K562 (cell line): Measurements from ENCODE around the gene ORMDL1. TPM values are rescaled to one million over a fixed set of nuclear protein-coding genes. Genes with fewer than 3 reads are reported as not detected.

ENCODE experiments used
- CBX1 ChIP-seq: sonication (generic); IDR thresholded peaks from 2 replicates; pipeline ENCODE4 v1.6.1; 2016; ENCODE audit warnings: antibody characterized with exemption, low read depth, mild to moderate bottlenecking
- CCAR2 ChIP-seq: fragments of 200-400 bp; formaldehyde crosslinking; IDR thresholded peaks from 2 replicates; pipeline ENCODE4 v1.6.1; 2017; ENCODE audit warnings: mild to moderate bottlenecking, low read depth, low read length
- JUN ChIP-seq, 2 experiments: sonication (generic) in 1 of 2; formaldehyde crosslinking in 1 of 2; IDR thresholded peaks; 2 replicates each; pipeline versions ENCODE4 v1.6.1 to v1.8.0; 2012 to 2022; ENCODE audit warnings: borderline replicate concordance in 2 of 2, mild to moderate bottlenecking in 2 of 2, improper control_type of control experiment in 1 of 2, low read depth in 1 of 2, low read length in 1 of 2, missing genetic modification reagents in 1 of 2
- PHF21A ChIP-seq: fragments of 450-650 bp; IDR thresholded peaks from 2 replicates; pipeline ENCODE4 v1.6.1; 2017; ENCODE audit warnings: low read depth, borderline replicate concordance
- PTBP1 ChIP-seq: fragments of 200-400 bp; formaldehyde crosslinking; IDR thresholded peaks from 2 replicates; pipeline ENCODE4 v1.6.1; 2017; ENCODE audit warnings: low read depth, low read length
- RBM17 ChIP-seq: fragments of 200-400 bp; formaldehyde crosslinking; IDR thresholded peaks from 2 replicates; pipeline ENCODE4 v1.6.1; 2017; ENCODE audit warnings: low read depth, mild to moderate bottlenecking, low read length, borderline replicate concordance
- SMARCA4 ChIP-seq: fragments of 450-650 bp; IDR thresholded peaks from 2 replicates; pipeline ENCODE4 v1.6.1; 2016
- YY1 ChIP-seq, 3 experiments: IDR thresholded peaks; 2 replicates each; pipeline ENCODE4 v1.6.1; 2011; ENCODE audit warnings: low read length in 2 of 3, mild to moderate bottlenecking in 2 of 3, moderate library complexity in 2 of 3, borderline replicate concordance in 1 of 3, control low read depth in 1 of 3, low read depth in 1 of 3; ENCODE audit not compliant: insufficient read depth in 3 of 3, insufficient replicate concordance in 2 of 3, control insufficient read depth in 1 of 3, insufficient read length in 1 of 3; ENCODE audit errors: extremely low read depth in 1 of 3
- ZNF146 ChIP-seq: IDR thresholded peaks from one replicate; pipeline ENCODE4 v1.6.1; 2018; ENCODE audit warnings: missing compliant biosample characterization; ENCODE audit not compliant: unreplicated experiment
- ZNF239 ChIP-seq: fragments of 250-450 bp; sonication (Bioruptor Pico); IDR thresholded peaks from 2 replicates; pipeline ENCODE4 v1.4.0; 2020; ENCODE audit warnings: mild to moderate bottlenecking
- polyA plus RNA-seq, 8 experiments: library from polyadenylated mRNA; depleted of rRNA in 4 of 8; stranded (reverse) in 5 of 8; unstranded in 3 of 8; fragments of >200 nt; fragmentation: Nextera tagmentation in 2 of 8; fragmentation: Illumina TruSeq in 1 of 8; extraction: Ambion mirVana in 2 of 8; extraction: Trizol in 1 of 8; gene quantifications; 2 replicates each; pipeline versions ENCODE4 v1.2.1 to v1.2.3, GENCODE V29; 2011 to 2014; ENCODE audit warnings: inconsistent platforms in 1 of 8, missing spikeins in 1 of 8
- total RNA-seq, 7 experiments: library from RNA; depleted of rRNA in 6 of 7; stranded (reverse); fragments of >200 nt in 6 of 7; fragmentation: Illumina TruSeq in 2 of 7; extraction: Trizol in 2 of 7; gene quantifications; 2 replicates each; pipeline versions ENCODE4 v1.2.1 to v1.2.3, GENCODE V29; 2011 to 2021; ENCODE audit warnings: low replicate concordance in 1 of 7
- TF ChIP-seq, protein P1 (sequence below): fragments of 250-450 bp; sonication (Bioruptor Pico); IDR thresholded peaks from 2 replicates; pipeline ENCODE4 v1.5.1; 2021; ENCODE audit warnings: mild to moderate bottlenecking
- TF ChIP-seq, protein P2 (sequence below): sonication (generic); formaldehyde crosslinking; IDR thresholded peaks from 2 replicates; pipeline ENCODE4 v1.8.1; 2023; ENCODE audit warnings: mild to moderate bottlenecking, missing genetic modification reagents
- TF ChIP-seq, protein P3 (sequence below): sonication (generic); formaldehyde crosslinking; IDR thresholded peaks from 2 replicates; pipeline ENCODE4 v1.5.0; 2020; ENCODE audit warnings: missing genetic modification reagents
- TF ChIP-seq, protein P4 (sequence below): fragments of 450-650 bp; IDR thresholded peaks from 2 replicates; pipeline ENCODE4 v1.6.1; 2017; ENCODE audit warnings: antibody characterized with exemption, mild to moderate bottlenecking
- TF ChIP-seq, protein P5 (sequence below): fragments of 450-650 bp; IDR thresholded peaks from 2 replicates; pipeline ENCODE4 v1.7.1; 2018; ENCODE audit warnings: mild to moderate bottlenecking, low read depth; ENCODE audit not compliant: partially characterized antibody

The ORMDL1 gene
- total and polyA plus RNA-seq, 9 of the 15 experiments (the other 6 are each of a cell fraction or from before 2014, with no cell fraction given): 35.1 to 74.2 (median 50.0) TPM

DNA sequence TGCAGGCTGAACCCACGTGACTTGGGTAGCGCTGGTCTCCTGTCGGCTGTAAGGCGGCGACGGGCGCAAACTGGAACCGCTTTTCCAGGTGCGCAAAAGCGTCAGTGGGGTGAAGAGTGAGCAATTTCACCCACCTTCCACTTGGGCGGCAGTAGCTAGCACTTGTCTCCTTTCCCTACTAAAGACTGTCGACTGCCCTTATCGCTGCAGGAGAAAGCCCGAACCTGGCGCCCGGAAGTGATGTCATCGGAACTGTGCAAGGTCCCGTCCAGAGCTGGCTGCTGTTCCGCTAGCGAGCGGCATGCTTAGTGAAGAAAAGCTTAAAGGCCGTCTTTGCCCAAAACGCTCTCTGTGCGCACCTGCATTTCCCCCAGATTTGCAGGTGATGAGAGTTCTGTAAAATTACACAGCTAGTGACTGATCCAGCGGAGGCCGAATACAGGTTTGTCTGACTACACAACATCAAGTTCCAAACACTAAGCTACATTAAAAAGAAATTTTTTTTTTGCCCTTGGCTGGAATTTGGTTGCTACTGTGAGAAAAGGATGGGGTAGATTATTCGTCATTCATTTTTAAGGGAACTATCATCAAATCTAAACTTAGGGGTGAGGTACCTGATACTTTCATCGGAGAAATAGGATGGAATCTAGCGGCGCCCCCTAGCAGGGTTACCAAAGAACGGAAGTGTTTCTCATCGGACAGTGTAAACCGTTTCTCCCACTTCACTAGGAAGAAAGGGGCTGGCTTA is 21.4 kb downstream of the ORMDL1 start, which contains the start of gene OSGEPL1 (continued):
- TF ChIP-seq, protein P1, sequence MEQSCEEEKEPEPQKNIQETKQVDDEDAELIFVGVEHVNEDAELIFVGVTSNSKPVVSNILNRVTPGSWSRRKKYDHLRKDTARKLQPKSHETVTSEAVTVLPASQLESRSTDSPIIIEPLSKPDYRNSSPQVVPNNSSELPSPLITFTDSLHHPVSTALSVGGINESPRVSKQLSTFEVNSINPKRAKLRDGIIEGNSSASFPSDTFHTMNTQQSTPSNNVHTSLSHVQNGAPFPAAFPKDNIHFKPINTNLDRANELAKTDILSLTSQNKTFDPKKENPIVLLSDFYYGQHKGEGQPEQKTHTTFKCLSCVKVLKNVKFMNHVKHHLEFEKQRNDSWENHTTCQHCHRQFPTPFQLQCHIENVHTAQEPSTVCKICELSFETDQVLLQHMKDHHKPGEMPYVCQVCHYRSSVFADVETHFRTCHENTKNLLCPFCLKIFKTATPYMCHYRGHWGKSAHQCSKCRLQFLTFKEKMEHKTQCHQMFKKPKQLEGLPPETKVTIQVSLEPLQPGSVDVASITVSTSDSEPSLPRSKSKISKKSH: no peak
- TF ChIP-seq YY1 (IDR thresholded peaks at IDR 0.05; ENCODE audit: borderline replicate concordance in 1 of 3, control insufficient read depth in 1 of 3, extremely low read depth in 1 of 3, insufficient read depth in 3 of 3, insufficient read length in 1 of 3, insufficient replicate concordance in 2 of 3, low read depth in 1 of 3, low read length in 2 of 3) (peak in 2 of 3 experiments; percentile 10 to 61), PHF21A (no peak), ZNF146 (CRISPR knock-in tag) (no peak), RBM17 (no peak), CBX1 (peak; percentile 39; the same call in 1 of the 2 replicates), ZNF239 (CRISPR knock-in tag) (no peak), SMARCA4 (no peak), PTBP1 (no peak), CCAR2 (no peak), JUN (IDR thresholded peaks at IDR 0.05; ENCODE audit: borderline replicate concordance, low read depth, low read length) (peak; percentile 48), JUN (CRISPR knock-in tag; IDR thresholded peaks at IDR 0.05; ENCODE audit: borderline replicate concordance) (no peak)
- TF ChIP-seq, protein P2, sequence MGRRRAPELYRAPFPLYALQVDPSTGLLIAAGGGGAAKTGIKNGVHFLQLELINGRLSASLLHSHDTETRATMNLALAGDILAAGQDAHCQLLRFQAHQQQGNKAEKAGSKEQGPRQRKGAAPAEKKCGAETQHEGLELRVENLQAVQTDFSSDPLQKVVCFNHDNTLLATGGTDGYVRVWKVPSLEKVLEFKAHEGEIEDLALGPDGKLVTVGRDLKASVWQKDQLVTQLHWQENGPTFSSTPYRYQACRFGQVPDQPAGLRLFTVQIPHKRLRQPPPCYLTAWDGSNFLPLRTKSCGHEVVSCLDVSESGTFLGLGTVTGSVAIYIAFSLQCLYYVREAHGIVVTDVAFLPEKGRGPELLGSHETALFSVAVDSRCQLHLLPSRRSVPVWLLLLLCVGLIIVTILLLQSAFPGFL (CRISPR knock-in tag): no peak
- TF ChIP-seq, protein P3, sequence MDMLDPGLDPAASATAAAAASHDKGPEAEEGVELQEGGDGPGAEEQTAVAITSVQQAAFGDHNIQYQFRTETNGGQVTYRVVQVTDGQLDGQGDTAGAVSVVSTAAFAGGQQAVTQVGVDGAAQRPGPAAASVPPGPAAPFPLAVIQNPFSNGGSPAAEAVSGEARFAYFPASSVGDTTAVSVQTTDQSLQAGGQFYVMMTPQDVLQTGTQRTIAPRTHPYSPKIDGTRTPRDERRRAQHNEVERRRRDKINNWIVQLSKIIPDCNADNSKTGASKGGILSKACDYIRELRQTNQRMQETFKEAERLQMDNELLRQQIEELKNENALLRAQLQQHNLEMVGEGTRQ: peak; percentile 78
- TF ChIP-seq, protein P4, sequence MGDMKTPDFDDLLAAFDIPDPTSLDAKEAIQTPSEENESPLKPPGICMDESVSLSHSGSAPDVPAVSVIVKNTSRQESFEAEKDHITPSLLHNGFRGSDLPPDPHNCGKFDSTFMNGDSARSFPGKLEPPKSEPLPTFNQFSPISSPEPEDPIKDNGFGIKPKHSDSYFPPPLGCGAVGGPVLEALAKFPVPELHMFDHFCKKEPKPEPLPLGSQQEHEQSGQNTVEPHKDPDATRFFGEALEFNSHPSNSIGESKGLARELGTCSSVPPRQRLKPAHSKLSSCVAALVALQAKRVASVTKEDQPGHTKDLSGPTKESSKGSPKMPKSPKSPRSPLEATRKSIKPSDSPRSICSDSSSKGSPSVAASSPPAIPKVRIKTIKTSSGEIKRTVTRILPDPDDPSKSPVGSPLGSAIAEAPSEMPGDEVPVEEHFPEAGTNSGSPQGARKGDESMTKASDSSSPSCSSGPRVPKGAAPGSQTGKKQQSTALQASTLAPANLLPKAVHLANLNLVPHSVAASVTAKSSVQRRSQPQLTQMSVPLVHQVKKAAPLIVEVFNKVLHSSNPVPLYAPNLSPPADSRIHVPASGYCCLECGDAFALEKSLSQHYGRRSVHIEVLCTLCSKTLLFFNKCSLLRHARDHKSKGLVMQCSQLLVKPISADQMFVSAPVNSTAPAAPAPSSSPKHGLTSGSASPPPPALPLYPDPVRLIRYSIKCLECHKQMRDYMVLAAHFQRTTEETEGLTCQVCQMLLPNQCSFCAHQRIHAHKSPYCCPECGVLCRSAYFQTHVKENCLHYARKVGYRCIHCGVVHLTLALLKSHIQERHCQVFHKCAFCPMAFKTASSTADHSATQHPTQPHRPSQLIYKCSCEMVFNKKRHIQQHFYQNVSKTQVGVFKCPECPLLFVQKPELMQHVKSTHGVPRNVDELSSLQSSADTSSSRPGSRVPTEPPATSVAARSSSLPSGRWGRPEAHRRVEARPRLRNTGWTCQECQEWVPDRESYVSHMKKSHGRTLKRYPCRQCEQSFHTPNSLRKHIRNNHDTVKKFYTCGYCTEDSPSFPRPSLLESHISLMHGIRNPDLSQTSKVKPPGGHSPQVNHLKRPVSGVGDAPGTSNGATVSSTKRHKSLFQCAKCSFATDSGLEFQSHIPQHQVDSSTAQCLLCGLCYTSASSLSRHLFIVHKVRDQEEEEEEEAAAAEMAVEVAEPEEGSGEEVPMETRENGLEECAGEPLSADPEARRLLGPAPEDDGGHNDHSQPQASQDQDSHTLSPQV: no peak
- TF ChIP-seq, protein P5, sequence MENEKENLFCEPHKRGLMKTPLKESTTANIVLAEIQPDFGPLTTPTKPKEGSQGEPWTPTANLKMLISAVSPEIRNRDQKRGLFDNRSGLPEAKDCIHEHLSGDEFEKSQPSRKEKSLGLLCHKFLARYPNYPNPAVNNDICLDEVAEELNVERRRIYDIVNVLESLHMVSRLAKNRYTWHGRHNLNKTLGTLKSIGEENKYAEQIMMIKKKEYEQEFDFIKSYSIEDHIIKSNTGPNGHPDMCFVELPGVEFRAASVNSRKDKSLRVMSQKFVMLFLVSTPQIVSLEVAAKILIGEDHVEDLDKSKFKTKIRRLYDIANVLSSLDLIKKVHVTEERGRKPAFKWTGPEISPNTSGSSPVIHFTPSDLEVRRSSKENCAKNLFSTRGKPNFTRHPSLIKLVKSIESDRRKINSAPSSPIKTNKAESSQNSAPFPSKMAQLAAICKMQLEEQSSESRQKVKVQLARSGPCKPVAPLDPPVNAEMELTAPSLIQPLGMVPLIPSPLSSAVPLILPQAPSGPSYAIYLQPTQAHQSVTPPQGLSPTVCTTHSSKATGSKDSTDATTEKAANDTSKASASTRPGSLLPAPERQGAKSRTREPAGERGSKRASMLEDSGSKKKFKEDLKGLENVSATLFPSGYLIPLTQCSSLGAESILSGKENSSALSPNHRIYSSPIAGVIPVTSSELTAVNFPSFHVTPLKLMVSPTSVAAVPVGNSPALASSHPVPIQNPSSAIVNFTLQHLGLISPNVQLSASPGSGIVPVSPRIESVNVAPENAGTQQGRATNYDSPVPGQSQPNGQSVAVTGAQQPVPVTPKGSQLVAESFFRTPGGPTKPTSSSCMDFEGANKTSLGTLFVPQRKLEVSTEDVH: peak; percentile 18
